WTC11 (cell line): ENCODE measurements around the gene UBE2V1.
A peak's percentile ranks its signal among the peaks of the same experiment; 100 is the strongest.

Experiments used
- CREB1 ChIP-seq: sonication (generic); formaldehyde crosslinking; IDR thresholded peaks from 2 replicates; pipeline ENCODE4 v1.8.0; 2023; ENCODE audit warnings: mild to moderate bottlenecking, missing genetic modification reagents
- FOXJ3 ChIP-seq: sonication (generic); formaldehyde crosslinking; IDR thresholded peaks from 2 replicates; pipeline ENCODE4 v1.9.0; 2021; ENCODE audit warnings: missing genetic modification reagents, mild to moderate bottlenecking, borderline replicate concordance
- TCF7 ChIP-seq: sonication (generic); formaldehyde crosslinking; IDR thresholded peaks from 2 replicates; pipeline ENCODE4 v1.8.0; 2022; ENCODE audit warnings: mild to moderate bottlenecking, low read depth, missing genetic modification reagents, moderate library complexity
- ZNF121 ChIP-seq: sonication (generic); formaldehyde crosslinking; IDR thresholded peaks from 2 replicates; pipeline ENCODE4 v1.8.0; 2023; ENCODE audit warnings: missing genetic modification reagents
- TF ChIP-seq, protein P1 (sequence below): fragments of 250-450 bp; sonication (Bioruptor Pico); IDR thresholded peaks from 2 replicates; pipeline ENCODE4 v1.9.0; 2021; ENCODE audit warnings: mild to moderate bottlenecking
- TF ChIP-seq, protein P2 (sequence below): fragments of 200-600 bp; IDR thresholded peaks from 2 replicates; pipeline ENCODE4 v1.8.0; 2022; ENCODE audit warnings: antibody characterized with exemption
- TF ChIP-seq, protein P3 (sequence below): sonication (generic); formaldehyde crosslinking; IDR thresholded peaks from 2 replicates; pipeline ENCODE4 v1.8.0; 2022; ENCODE audit warnings: mild to moderate bottlenecking, missing genetic modification reagents

DNA sequence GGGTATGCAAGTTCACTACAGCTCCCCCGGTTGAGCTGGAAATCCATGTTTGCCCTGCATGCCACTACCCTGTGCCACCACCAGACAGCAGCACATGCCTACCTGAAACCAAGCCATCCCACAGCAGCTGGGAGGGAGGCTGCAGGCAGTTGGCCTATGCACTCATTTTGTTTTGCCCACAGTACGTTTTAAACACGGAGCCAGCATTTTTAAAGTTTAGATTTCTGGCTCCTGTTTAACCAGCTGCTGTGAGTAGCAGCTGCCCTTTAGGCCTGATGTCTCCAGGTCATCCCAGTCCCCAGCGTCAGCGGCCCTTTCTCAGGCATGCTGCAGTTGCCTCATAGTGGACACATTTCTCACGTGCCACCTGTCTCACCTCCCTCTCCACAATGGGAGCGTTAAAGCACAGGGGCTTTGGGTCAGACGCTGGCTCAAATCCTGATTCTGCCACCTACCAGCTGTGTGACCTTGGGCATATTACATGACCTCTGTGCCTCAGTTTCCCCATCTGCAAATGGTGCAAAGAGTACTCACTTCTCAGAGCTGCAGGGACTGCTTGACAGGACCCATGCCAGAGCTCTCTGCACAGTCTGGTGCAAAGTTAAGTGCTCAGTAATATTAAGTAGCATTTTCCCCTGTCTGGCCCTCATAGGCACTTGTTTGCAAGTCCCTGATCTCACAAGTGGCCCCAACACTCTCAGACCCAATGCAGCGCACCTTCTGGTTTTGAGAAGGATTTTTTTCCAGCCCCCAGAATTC lies 8.2 kb upstream of the UBE2V1 start:
- TF ChIP-seq, protein P1, sequence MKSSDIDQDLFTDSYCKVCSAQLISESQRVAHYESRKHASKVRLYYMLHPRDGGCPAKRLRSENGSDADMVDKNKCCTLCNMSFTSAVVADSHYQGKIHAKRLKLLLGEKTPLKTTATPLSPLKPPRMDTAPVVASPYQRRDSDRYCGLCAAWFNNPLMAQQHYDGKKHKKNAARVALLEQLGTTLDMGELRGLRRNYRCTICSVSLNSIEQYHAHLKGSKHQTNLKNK (CRISPR knock-in tag), result no peak
- TF ChIP-seq TCF7 (CRISPR knock-in tag) (no peak), FOXJ3 (CRISPR knock-in tag) (no peak), ZNF121 (CRISPR knock-in tag) (no peak), CREB1 (CRISPR knock-in tag) (no peak)
- TF ChIP-seq, protein P2, sequence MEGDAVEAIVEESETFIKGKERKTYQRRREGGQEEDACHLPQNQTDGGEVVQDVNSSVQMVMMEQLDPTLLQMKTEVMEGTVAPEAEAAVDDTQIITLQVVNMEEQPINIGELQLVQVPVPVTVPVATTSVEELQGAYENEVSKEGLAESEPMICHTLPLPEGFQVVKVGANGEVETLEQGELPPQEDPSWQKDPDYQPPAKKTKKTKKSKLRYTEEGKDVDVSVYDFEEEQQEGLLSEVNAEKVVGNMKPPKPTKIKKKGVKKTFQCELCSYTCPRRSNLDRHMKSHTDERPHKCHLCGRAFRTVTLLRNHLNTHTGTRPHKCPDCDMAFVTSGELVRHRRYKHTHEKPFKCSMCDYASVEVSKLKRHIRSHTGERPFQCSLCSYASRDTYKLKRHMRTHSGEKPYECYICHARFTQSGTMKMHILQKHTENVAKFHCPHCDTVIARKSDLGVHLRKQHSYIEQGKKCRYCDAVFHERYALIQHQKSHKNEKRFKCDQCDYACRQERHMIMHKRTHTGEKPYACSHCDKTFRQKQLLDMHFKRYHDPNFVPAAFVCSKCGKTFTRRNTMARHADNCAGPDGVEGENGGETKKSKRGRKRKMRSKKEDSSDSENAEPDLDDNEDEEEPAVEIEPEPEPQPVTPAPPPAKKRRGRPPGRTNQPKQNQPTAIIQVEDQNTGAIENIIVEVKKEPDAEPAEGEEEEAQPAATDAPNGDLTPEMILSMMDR, result peak; percentile 47
- TF ChIP-seq, protein P3, sequence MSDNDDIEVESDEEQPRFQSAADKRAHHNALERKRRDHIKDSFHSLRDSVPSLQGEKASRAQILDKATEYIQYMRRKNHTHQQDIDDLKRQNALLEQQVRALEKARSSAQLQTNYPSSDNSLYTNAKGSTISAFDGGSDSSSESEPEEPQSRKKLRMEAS, result no peak
